ENCODE results near the gene SYDE2.
"Not testable (repeated sequence)": the region's sequence is repeated elsewhere in the genome, so short reads cannot be mapped to it uniquely, and the experiment has no call there.

The SYDE2 gene

GRCh38 chr1:85157436-85157835 is 43.4 kb downstream of the SYDE2 start:
- in situ Hi-C loops (cut with HindIII; ENCODE audit: low sequenced_read_pairs) = no loop called here
- TF ChIP-seq CTCF (IDR thresholded peaks at IDR 0.05; ENCODE audit: low read depth, low read length, missing control alignments) = no peak
- H3K4me3 ChIP-seq (ENCODE audit: low read depth, low read length) = no peak overlapping the region
- no peak for DNase-seq (ENCODE audit: low read depth)

GRCh38 chr1:85153149-85153891 is 47.5 kb downstream of the SYDE2 start:
- in situ Hi-C loops (cut with HindIII; ENCODE audit: low sequenced_read_pairs) = no loop called here
- TF ChIP-seq CTCF (IDR thresholded peaks at IDR 0.05; ENCODE audit: low read depth, low read length, missing control alignments) = no peak
- DNase-seq (ENCODE audit: low read depth) = no peak
- no peak overlapping the region for H3K4me3 ChIP-seq (ENCODE audit: low read depth, low read length)

- no peak for TF ChIP-seq CTCF (IDR thresholded peaks at IDR 0.05; ENCODE audit: low read depth, low read length, missing control alignments)
- in situ Hi-C loops (cut with HindIII; ENCODE audit: low sequenced_read_pairs) = no loop called here
- H3K4me3 ChIP-seq (ENCODE audit: low read depth, low read length) = no peak overlapping the region
- DNase-seq (ENCODE audit: low read depth) = no peak
Measured at GRCh38 chr1:85151446-85151845, 49.4 kb downstream of the SYDE2 start.

GRCh38 chr1:85149805-85150204 is 51.0 kb downstream of the SYDE2 start:
- DNase-seq (ENCODE audit: low read depth) = no peak
- in situ Hi-C loops (cut with HindIII; ENCODE audit: low sequenced_read_pairs) = no loop called here
- no peak overlapping the region for H3K4me3 ChIP-seq (ENCODE audit: low read depth, low read length)
- no peak for TF ChIP-seq CTCF (IDR thresholded peaks at IDR 0.05; ENCODE audit: low read depth, low read length, missing control alignments)

- no peak for TF ChIP-seq CTCF (IDR thresholded peaks at IDR 0.05; ENCODE audit: low read depth, low read length, missing control alignments)
- H3K4me3 ChIP-seq (ENCODE audit: low read depth, low read length) = no peak overlapping the region
- in situ Hi-C loops (cut with HindIII; ENCODE audit: low sequenced_read_pairs) = no loop called here
- no peak for DNase-seq (ENCODE audit: low read depth)
Measured at GRCh38 chr1:85148524-85149250, 52.1 kb downstream of the SYDE2 start.

GRCh38 chr1:85146972-85147359 is 53.9 kb downstream of the SYDE2 start:
- H3K4me3 ChIP-seq (ENCODE audit: low read depth, low read length) = no peak overlapping the region
- no peak for DNase-seq (ENCODE audit: low read depth)
- in situ Hi-C loops (cut with HindIII; ENCODE audit: low sequenced_read_pairs) = no loop called here
- no peak for TF ChIP-seq CTCF (IDR thresholded peaks at IDR 0.05; ENCODE audit: low read depth, low read length, missing control alignments)

GRCh38 chr1:85146298-85146971 is 54.4 kb downstream of the SYDE2 start:
- in situ Hi-C loops (cut with HindIII; ENCODE audit: low sequenced_read_pairs) = not testable (repeated sequence)

More at GRCh38 chr1:85146298-85146971, 54.4 kb downstream of the SYDE2 start:
- not testable (repeated sequence) for H3K4me3 ChIP-seq (ENCODE audit: low read depth, low read length); DNase-seq (ENCODE audit: low read depth)

Measured in astrocyte of the cerebellum (primary cell).